Ishikawa (cell line): ENCODE data around the gene RNF181.
A peak's percentile ranks its signal among the peaks of the same experiment; 100 is the strongest.

Experiments
- CEBPB ChIP-seq: IDR thresholded peaks from 2 replicates; pipeline ENCODE4 v1.6.1; 2012
- CREB1 ChIP-seq: IDR thresholded peaks from 2 replicates; pipeline ENCODE4 v1.6.1; 2012; ENCODE audit warnings: low read depth
- EGR1 ChIP-seq: IDR thresholded peaks from 2 replicates; pipeline ENCODE4 v1.6.1; 2012
- EP300 ChIP-seq: IDR thresholded peaks from 2 replicates; pipeline ENCODE4 v1.6.1; 2012; ENCODE audit warnings: borderline replicate concordance
- FOXM1 ChIP-seq: IDR thresholded peaks from 2 replicates; pipeline ENCODE4 v1.6.1; 2012; ENCODE audit warnings: low read depth, borderline replicate concordance
- MAX ChIP-seq: IDR thresholded peaks from 2 replicates; pipeline ENCODE4 v1.6.1; 2012
- NFIC ChIP-seq: IDR thresholded peaks from 2 replicates; pipeline ENCODE4 v1.6.1; 2012
- RAD21 ChIP-seq: IDR thresholded peaks from 2 replicates; pipeline ENCODE4 v1.6.1; 2012; ENCODE audit warnings: low read depth
- REST ChIP-seq: IDR thresholded peaks from 2 replicates; pipeline ENCODE4 v1.6.1; 2012; ENCODE audit warnings: low read depth, mild to moderate bottlenecking
- TAF1 ChIP-seq: IDR thresholded peaks from 2 replicates; pipeline ENCODE4 v1.6.1; 2012; ENCODE audit warnings: low read depth, mild to moderate bottlenecking
- TEAD4 ChIP-seq: IDR thresholded peaks from 2 replicates; pipeline ENCODE4 v1.6.1; 2012
- USF1 ChIP-seq: IDR thresholded peaks from 2 replicates; pipeline ENCODE4 v1.6.1; 2012
- YY1 ChIP-seq: IDR thresholded peaks from 2 replicates; pipeline ENCODE4 v1.6.1; 2012; ENCODE audit warnings: low read depth
- ZBTB7A ChIP-seq: IDR thresholded peaks from 2 replicates; pipeline ENCODE4 v1.6.1; 2012; ENCODE audit warnings: low read depth

RNF181 gene

GRCh38 chr2:85600951-85601770 lies 5.6 kb downstream of the RNF181 start:
- TF ChIP-seq RAD21 (no peak), NFIC (no peak), MAX (no peak), CEBPB (no peak), REST (no peak)

GRCh38 chr2:85601771-85602475 lies 6.4 kb downstream of the RNF181 start:
- TF ChIP-seq USF1, result peak; percentile 59
- no peak for TF ChIP-seq TAF1
- no peak for TF ChIP-seq CEBPB
- TF ChIP-seq FOXM1, result no peak
- no peak for TF ChIP-seq RAD21

- TF ChIP-seq CREB1, result peak; percentile 67
- TF ChIP-seq EGR1, result peak; percentile 89
- TF ChIP-seq TEAD4, result peak; percentile 43; the same call in 1 of the 2 replicates
- peak; percentile 91 for TF ChIP-seq USF1
- TF ChIP-seq TAF1, result peak; percentile 47; the same call in 1 of the 2 replicates
- peak; percentile 80 for TF ChIP-seq ZBTB7A
- TF ChIP-seq NFIC, result no peak
- no peak for TF ChIP-seq RAD21
- TF ChIP-seq MAX, result peak; percentile 67
Measured at GRCh38 chr2:85602476-85603234, 7.1 kb downstream of the RNF181 start, which contains the start of gene TMEM150A. Gene TMEM150A, minus strand, starts transcription at chr2:85602698. Its CDS starts 750 bp downstream, at chr2:85601948.

- no peak for TF ChIP-seq EGR1
- TF ChIP-seq CEBPB, result no peak
- no peak for TF ChIP-seq MAX
- no peak for TF ChIP-seq TAF1
- TF ChIP-seq FOXM1, result no peak
- TF ChIP-seq REST, result no peak
- TF ChIP-seq NFIC, result no peak
- no peak for TF ChIP-seq YY1
- TF ChIP-seq EP300, result no peak
- TF ChIP-seq USF1, result no peak
Measured at GRCh38 chr2:85604568-85605339, 9.2 kb downstream of the RNF181 start.
